HEK293T (cell line): ENCODE data around the gene SMAP2.

ENCODE experiments used
- CTCF ChIA-PET: fragments of 350-600 bp; formaldehyde crosslinking; extraction: SDS; loops from one replicate; lab custom pipeline; 2021; ENCODE audit warnings: antibody characterized with exemption, inconsistent platforms; lab: Yijun Ruan, JAX
- POLR2A ChIA-PET: fragments of 350-600 bp; formaldehyde crosslinking; extraction: SDS; loops from one replicate; lab custom pipeline; 2020; ENCODE audit warnings: antibody characterized with exemption, inconsistent platforms; lab: Yijun Ruan, JAX
- DNase-seq: peaks from one replicate; pipeline ENCODE4 v3.0.0; 2012; ENCODE audit warnings: mixed read lengths; ENCODE audit errors: extremely low spot score
- ARNT ChIP-seq: fragments of 450-650 bp; IDR thresholded peaks from 2 replicates; pipeline ENCODE4 v1.6.1; 2017; ENCODE audit warnings: mild to moderate bottlenecking
- BHLHE40 ChIP-seq: fragments of 450-650 bp; IDR thresholded peaks from 2 replicates; pipeline ENCODE4 v1.6.1; 2016; ENCODE audit warnings: mild to moderate bottlenecking, moderate library complexity, borderline replicate concordance
- CTBP1 ChIP-seq: fragments of 450-650 bp; IDR thresholded peaks from 2 replicates; pipeline ENCODE4 v1.6.1; 2016; ENCODE audit warnings: borderline replicate concordance
- ELF4 ChIP-seq: fragments of 450-650 bp; IDR thresholded peaks from 2 replicates; pipeline ENCODE4 v1.6.1; 2017; ENCODE audit warnings: antibody characterized with exemption
- FOXA1 ChIP-seq: fragments of 450-650 bp; IDR thresholded peaks from 2 replicates; pipeline ENCODE4 v1.6.1; 2016; ENCODE audit warnings: mild to moderate bottlenecking
- FOXK2 ChIP-seq: fragments of 450-650 bp; IDR thresholded peaks from 2 replicates; pipeline ENCODE4 v1.6.1; 2016; ENCODE audit warnings: mild to moderate bottlenecking
- FOXM1 ChIP-seq: fragments of 450-650 bp; IDR thresholded peaks from 2 replicates; pipeline ENCODE4 v1.6.1; 2017; ENCODE audit warnings: mild to moderate bottlenecking, borderline replicate concordance
- HDGF ChIP-seq: fragments of 450-650 bp; IDR thresholded peaks from 2 replicates; pipeline ENCODE4 v1.6.1; 2017; ENCODE audit warnings: antibody characterized with exemption, borderline replicate concordance
- L3MBTL2 ChIP-seq: fragments of 450-650 bp; conservative IDR thresholded peaks from 2 replicates; pipeline ENCODE4 v1.6.1; 2016; ENCODE audit warnings: mild to moderate bottlenecking
- LEF1 ChIP-seq: fragments of 450-650 bp; IDR thresholded peaks from 2 replicates; pipeline ENCODE4 v1.6.1; 2017; ENCODE audit warnings: mild to moderate bottlenecking, borderline replicate concordance
- NFRKB ChIP-seq: fragments of 450-650 bp; IDR thresholded peaks from 2 replicates; pipeline ENCODE4 v1.6.1; 2016; ENCODE audit warnings: mild to moderate bottlenecking, moderate library complexity
- PKNOX1 ChIP-seq: fragments of 450-650 bp; IDR thresholded peaks from 2 replicates; pipeline ENCODE4 v1.6.1; 2016
- SP1 ChIP-seq: fragments of 450-650 bp; IDR thresholded peaks from 2 replicates; pipeline ENCODE4 v1.6.1; 2017
- SUZ12 ChIP-seq: fragments of 450-650 bp; IDR thresholded peaks from 2 replicates; pipeline ENCODE4 v1.6.1; 2016; ENCODE audit warnings: mild to moderate bottlenecking
- TARDBP ChIP-seq: fragments of 450-650 bp; IDR thresholded peaks from 2 replicates; pipeline ENCODE4 v1.6.1; 2016
- ZNF384 ChIP-seq: fragments of 450-650 bp; IDR thresholded peaks from 2 replicates; pipeline ENCODE4 v1.6.1; 2016

Gene SMAP2

GRCh38 chr1:40371707-40372258, 1.7 kb upstream of the SMAP2 start:
- POLR2A ChIA-PET: no interaction called here
- TF ChIP-seq LEF1 (no peak), PKNOX1 (no peak), SP1 (no peak), FOXA1 (no peak), NFRKB (no peak), TARDBP (no peak), ZNF384 (no peak), ARNT (no peak), FOXK2 (no peak), FOXM1 (no peak), SUZ12 (no peak)
- CTCF ChIA-PET: no interaction called here
- DNase-seq: no peak

DNA sequence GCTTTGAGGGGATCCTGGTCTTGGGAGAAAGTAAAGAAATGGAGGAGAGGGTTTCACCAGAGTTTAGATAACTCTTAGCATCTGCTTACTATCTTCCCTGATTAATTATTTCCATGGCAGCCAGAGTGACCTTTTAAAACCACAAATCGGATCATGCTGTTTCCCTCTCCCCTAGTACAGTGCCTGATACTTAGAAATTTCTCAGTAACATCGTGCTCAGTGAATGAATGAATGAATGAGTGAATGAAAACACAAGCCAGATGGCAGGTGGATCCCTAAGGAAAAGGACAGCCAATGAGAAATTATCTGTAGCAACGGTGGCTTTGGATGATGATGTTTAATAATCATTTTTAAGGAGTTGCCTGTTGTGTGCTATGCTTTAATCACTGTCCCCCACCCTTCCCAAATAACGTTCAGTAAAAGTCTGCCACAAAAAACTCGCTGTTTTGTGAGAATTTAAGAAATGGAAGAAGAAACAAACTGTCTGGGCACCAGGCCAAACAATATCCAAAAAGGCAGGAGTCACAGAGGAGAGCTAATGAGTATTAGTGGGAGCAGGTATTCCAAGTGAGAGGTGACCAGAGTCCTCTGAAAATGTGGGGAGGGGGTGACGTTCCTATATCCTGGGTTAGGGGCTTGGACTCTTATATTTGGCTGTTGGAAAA, 737 bp upstream of the SMAP2 start:
- TF ChIP-seq ARNT (no peak), FOXK2 (no peak), HDGF (no peak), PKNOX1 (no peak), FOXA1 (no peak), FOXM1 (no peak), NFRKB (no peak), SUZ12 (no peak), ZNF384 (no peak), CTBP1 (no peak), ELF4 (no peak), BHLHE40 (no peak), SP1 (no peak), TARDBP (no peak), LEF1 (no peak), L3MBTL2 (no peak)
- no peak for DNase-seq
- ChIA-PET CTCF (interaction anchor here (0.7 to 2.4 kb wide), 4 partner anchors 9 to 221 kb away, joined by 3 to 15 read pairs (median 4); no protein-coding TSS in a partner anchor), POLR2A (interaction anchor here (1.0 to 2.1 kb wide), 6 partner anchors 12 to 136 kb away, joined by 3 to 11 read pairs (median 5); partner anchors contain the start of genes EXO5 and ZFP69B)

GRCh38 chr1:40377512-40377911, 4.0 kb downstream of the SMAP2 start:
- ChIA-PET CTCF (no interaction called here), POLR2A (no interaction called here)
- TF ChIP-seq ZNF384 (no peak), TARDBP (no peak), CTBP1 (no peak), FOXK2 (no peak), ARNT (no peak), L3MBTL2 (no peak), SP1 (no peak), ELF4 (no peak), SUZ12 (no peak), FOXM1 (no peak), NFRKB (no peak), LEF1 (no peak), BHLHE40 (no peak), PKNOX1 (no peak), FOXA1 (no peak), HDGF (no peak)
- DNase-seq: no peak

DNA sequence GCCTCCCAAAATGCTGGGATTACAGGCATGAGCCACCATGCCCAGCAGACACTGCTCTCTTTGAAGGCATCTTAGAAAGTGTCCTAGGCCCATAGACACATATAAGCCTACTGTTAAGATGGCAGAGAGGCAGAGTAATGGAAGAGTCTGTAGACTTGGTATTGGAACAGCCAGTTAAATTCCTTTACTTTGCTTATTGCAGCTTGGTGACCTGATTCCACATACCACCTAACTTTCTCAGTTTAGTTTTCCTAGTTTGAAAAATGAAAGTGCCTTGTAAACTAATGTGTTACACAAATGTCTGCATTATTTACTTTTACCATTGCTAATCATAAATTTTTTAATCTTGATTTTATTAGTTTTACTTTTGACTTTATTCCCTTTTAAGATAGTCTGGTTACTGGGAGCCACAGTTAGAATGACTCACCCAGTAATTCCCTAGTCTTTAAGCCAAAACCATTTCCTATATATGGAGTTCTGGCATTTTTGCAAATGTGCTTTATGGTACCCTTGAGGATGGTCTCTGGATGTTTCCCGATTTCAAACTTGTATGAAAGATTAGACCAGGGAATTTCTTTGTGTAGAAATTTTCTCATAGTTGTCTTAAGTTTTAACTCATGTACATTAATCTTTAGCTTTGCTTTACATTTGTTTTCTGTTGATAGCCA, 6.4 kb downstream of the SMAP2 start:
- DNase-seq: no peak
- CTCF ChIA-PET: interaction anchor here (0.6 to 1.4 kb wide), 2 partner anchors 42 to 236 kb away, joined by 3 read pairs; no protein-coding TSS in a partner anchor
- POLR2A ChIA-PET: no interaction called here
- no peak for TF ChIP-seq BHLHE40
- no peak for TF ChIP-seq NFRKB
- no peak for TF ChIP-seq ZNF384
- TF ChIP-seq SUZ12: no peak
- no peak for TF ChIP-seq ARNT
- TF ChIP-seq HDGF: no peak
- no peak for TF ChIP-seq SP1
- no peak for TF ChIP-seq CTBP1

- TF ChIP-seq NFRKB (no peak), PKNOX1 (peak; percentile 66)
- ChIA-PET POLR2A (no interaction called here), CTCF (interaction anchor here (1.4 kb wide), 1 partner anchor 237 kb away, joined by 3 read pairs; no protein-coding TSS in a partner anchor)
- no peak for DNase-seq
Observed at GRCh38 chr1:40380817-40381216, 7.3 kb downstream of the SMAP2 start.
